Keratinocyte (primary cell): ENCODE results near the gene ZNF275.

Source experiments
- CTCF ChIP-seq, 3 experiments: IDR thresholded peaks in 1 of 3; conservative IDR thresholded peaks in 1 of 3; optimal IDR thresholded peaks in 1 of 3; 2 replicates in 2 of 3; 3 replicates in 1 of 3; pipeline versions ENCODE3 to v1.5.1; 2011; ENCODE audit warnings: low read length in 3 of 3, mild to moderate bottlenecking in 3 of 3, moderate library complexity in 2 of 3, control low read depth in 1 of 3, inconsistent platforms in 1 of 3; ENCODE audit not compliant: insufficient read depth in 2 of 3; ENCODE audit errors: extremely low read depth in 1 of 3
- EZH2 ChIP-seq: IDR thresholded peaks from one replicate; pipeline ENCODE4 v1.6.1; 2012; ENCODE audit warnings: inconsistent platforms, mild to moderate bottlenecking, low read length, moderate library complexity

DNA sequence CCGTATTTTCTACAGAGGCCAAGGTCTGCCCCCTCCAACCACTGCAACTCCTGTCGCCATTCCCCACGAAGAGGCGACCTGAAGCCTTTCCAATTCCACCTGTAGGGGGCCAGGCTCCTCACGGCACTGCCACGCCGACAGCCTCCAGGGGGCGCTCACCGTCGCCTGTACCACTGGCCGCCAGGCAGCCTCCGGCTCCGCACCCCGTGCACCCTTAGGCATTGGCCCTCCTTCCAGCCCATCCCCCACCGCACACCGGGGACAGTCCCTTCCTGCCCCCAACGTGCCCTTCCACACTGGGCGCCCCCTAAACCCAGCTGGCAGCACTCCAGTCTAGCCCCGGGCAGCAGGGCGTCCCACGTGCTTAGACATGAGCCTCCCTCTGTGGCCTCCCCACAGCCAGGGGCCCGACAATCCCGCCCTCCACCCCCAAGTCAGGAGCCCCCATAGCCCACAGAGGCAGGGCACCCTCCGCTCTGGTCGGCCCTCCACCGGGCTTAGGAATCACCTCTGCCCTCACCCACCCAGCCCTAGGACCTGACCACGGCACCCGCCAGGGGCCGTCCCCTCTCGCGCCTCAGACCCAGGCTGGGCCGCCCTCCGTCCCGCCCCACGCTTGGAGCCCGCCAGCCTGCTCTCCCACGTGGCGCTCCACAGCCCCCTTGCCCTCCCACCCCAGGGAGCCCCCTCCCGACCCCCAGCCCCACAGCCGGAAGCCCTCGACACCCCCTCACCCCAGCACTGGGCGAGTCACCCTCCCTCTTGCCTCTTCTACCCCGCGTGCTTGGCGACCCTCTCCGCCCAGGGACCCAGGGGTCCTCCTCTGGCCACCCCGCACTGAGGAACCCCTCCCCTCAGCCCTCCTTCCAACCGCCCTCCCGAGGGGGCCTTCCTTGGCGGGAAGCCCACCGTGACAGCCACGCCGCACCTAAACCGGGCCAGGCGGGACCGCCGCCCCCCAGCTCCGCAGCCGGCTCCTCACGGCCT, 66.5 kb downstream of the ZNF275 start:
- TF ChIP-seq CTCF (optimal IDR thresholded peaks at IDR 0.05 in 1 of 3, IDR thresholded peaks at IDR 0.05 in 1 of 3, conservative IDR thresholded peaks at IDR 0.05 in 1 of 3; ENCODE audit: extremely low read depth in 1 of 3, insufficient read depth in 2 of 3, low read length in 3 of 3) (peak; percentile 73 to 93 (median 84)), EZH2 (no peak)
